Stimulated activated CD8-positive, alpha-beta memory T cell treated with anti-CD3 and anti-CD28 coated beads, Interleukin-4, amount 100 ng/mL, for 24 hours (primary cell): ENCODE results near the gene SLC25A1.
"Not testable (repeated sequence)": the region's sequence is repeated elsewhere in the genome, so short reads cannot be mapped to it uniquely, and the experiment has no call there.

Experiments used
- DNase-seq: peaks from one replicate; pipeline ENCODE4 v3.0.0-alpha.2; 2020; ENCODE audit warnings: low read depth

SLC25A1 gene

GRCh38 chr22:19166421-19166820, 12.1 kb downstream of the SLC25A1 start:
- no peak for DNase-seq

GRCh38 chr22:19164425-19164824, 14.1 kb downstream of the SLC25A1 start:
- DNase-seq, result no peak

DNA sequence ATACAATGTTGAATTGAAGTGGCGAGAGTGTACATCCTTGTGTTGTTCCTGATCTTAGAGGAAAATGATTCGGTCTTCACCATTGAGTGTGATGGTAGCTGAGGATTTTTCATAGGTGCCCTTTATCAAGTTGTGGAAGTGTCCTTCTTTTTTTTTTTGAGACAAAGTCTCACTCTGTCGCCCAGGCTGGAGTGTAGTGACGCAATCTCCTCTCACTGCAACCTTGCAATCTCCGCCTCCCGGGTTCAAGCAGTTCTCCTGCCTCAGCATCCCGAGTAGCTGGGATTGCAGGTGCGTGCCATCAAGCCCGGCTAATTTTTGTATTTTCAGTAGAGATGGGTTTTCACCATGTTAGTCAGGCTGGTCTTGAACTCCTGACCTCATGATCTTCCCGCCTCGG, 19.9 kb downstream of the SLC25A1 start:
- not testable (repeated sequence) for DNase-seq

- DNase-seq, result not testable (repeated sequence)
These were observed 22.4 kb downstream of the SLC25A1 start for GRCh38 chr22:19156109-19156508.

DNA sequence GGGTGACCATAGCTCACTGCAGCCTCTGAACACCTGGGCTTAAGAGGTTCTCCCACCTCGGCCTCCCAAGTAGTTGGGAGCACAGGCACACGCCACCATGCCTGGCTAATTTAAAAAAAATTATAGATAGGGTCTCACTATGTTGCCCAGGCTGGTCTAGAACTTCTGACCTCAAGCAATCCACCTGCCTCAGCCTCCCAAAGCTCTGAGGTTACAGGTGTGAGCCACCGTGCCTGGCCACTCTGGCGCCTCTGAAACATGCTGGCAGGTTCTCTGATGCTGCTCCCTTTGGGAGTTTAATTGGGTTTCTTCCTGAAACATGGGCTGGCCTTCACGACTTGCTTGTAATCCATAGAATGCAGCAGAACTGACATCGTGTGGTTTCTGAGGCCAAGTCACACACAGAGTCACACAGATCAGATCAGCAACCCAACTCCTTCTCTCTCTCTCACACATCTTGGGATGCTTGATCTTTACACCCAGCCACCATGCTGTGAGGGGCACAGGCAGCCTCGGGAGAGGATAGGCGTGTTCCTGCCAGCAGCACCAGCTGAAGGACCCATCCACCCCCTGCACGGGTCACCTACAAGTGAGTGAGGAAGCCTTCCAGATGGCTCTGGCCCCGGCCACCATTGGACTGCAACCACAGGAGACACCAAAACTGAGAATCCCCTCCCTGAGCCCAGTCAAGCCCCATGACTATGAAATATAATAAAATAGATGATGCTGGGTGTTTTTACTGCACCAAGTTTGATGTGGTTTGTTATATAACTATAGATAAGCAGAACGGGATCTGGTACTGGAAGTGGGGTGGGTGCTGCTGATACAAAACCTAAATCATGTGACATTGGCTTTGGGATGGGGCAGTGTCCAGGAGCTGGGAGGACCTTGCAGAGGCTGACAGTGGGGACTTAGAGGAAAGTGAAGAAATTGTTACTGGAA, 25.3 kb downstream of the SLC25A1 start:
- no peak for DNase-seq

GRCh38 chr22:19151329-19152191, 27.0 kb downstream of the SLC25A1 start:
- DNase-seq, result no peak

- DNase-seq, result no peak
These were observed 27.8 kb downstream of the SLC25A1 start for GRCh38 chr22:19150482-19151328.

DNA sequence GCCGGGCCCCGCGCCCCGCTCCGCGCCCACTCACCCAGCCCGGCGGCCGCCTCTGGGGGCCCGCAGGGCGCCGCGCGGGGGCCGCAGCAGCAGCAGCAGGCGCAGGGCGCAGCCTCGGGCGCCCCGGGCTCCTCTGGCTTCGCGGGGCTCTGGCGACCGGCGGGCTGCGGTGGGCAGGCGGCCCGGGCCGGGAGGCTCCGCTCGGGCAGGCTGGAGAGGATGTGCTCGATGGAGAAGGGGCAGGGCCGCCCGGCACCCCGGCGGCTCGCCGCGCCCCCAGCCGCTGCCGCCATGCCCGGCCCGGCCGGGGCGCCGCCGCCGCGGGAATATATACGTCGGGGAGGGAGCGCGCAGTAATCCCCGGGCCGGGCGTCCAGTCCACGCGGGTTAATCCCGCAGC, 28.5 kb downstream of the SLC25A1 start, which contains the start of gene GSC2:
Gene GSC2 (minus strand): TSS at position 302 of the 400 bp plus-strand sequence. CDS start 9 bp downstream, at position 293.
- no peak for DNase-seq

- DNase-seq, result no peak
These were observed 29.3 kb downstream of the SLC25A1 start for GRCh38 chr22:19149047-19149883.

- DNase-seq, result no peak
These were observed 30.0 kb downstream of the SLC25A1 start for GRCh38 chr22:19148417-19149046.

DNA sequence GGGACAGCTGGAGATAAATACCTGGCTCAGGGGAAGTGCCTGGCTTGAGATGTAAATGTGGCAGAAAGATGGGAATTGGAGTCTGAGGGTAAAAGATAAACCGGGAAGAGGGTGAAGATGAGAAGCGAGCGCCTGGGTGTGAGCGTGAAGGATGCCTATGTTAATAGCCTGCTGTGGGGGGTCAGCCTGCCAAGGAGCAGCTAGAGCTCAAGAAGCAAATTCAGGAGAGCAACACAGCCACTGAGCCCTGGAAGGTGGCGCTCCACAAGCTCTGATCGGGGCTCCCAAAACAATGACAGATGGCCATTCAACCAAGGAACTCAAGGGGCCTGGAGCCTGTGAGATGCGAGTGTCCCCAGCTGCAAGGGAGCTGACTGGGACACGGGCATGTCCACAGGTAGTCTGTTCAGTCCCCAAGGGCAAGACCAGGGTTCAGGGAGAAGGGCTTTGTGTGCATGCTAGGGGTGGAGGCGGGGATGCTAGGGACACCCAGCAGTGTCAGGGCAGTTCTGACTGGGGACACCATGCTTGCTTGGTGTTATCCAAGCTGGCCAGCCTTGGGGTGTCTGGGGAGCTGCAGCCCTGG, 31.2 kb downstream of the SLC25A1 start:
- DNase-seq, result no peak

DNA sequence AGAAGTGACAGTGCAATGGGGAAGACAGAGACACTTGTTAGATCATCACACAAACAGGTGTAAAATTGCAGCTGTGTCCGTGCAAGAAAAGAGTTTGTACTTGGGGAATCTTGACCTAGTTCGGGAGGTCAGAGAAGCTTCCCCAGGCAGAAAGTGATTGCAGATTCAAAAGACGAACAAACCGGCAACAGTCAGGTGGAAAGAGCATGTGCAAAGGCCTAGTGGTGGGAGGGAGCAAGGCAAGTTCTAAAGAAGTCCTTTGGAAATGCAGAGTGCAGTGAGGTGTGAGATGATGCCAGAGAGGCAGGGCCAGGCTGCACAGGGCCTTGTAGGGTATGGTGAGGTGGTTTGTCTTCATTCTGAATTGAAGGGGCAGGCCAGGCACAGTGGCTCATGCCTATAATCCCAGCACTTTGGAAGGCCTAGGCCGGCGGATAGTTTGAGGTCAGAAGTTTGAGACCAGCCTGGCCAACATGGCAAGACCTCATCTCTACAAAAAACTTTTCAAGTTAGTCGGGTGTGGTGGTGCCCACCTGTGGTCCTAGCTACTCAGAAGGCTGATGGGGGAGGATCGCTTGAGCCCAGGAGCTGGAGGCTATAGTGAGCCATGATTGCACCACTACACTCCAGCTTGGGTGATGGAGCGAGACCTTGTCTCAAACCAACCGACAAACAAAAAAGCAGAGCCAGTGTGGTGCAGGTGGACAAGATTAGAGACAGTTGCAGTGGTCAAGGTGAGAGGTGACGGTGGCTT, 32.1 kb downstream of the SLC25A1 start:
- no peak for DNase-seq

GRCh38 chr22:19143967-19144400, 34.6 kb downstream of the SLC25A1 start:
- no peak for DNase-seq

- DNase-seq, result no peak
These were observed 35.3 kb downstream of the SLC25A1 start for GRCh38 chr22:19143212-19143611.

DNA sequence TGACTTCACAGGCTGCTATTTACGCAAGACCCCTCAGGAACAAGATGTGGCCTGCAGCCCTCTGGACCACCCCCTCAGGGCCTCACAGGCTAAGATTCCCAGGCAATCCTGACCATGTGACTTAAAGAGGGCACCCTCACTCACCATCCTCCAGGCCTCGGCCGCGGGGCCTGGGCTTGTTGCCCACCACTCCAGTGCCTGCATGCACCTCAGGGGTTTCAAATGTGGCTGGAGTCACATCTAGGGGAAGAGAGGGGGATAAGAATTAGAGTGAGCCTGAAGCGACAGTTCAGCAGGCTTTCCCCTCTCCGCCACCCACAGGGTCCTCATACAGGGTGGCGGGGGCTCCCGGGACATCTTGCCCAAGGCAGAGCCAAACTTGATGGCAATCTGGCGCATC, 36.1 kb downstream of the SLC25A1 start:
- DNase-seq, result no peak

DNA sequence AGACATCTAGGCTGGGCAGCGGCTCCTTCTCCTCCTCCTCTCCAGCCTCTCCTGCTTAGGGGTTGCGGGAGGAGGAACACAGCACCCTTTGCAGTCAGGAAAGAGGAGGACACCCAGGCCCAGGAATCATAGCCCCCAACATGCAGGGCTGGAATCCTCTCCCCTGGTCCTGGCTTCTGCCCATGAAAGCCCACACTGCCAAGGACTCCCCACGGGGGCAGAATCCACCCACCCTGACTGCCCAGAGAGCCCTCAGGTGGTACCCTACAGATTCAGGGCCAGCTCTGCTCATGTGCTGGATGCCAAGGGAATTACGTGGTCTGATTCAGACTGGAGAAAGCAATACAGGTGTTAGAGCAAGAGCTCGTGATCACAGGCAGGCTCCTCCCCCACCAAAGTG, 38.6 kb downstream of the SLC25A1 start:
- DNase-seq, result no peak

DNA sequence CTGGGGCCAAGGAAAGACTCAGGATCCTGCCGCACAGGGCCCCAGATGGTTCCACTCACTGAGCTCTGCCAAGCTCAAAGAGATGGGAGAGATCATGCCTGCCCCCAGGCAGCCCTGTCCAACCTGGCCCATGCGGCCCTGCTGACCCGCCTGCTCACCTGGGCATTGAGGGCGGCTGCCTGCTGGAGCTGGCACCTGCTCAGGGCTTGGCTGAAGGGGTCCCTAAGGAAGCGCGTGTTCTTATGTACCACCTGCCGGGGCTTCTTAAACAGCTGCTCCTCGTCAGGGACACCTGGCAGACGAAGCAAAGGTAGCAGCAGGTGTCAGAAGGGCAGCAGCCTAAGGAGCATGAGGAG, 39.6 kb downstream of the SLC25A1 start:
- no peak for DNase-seq

- no peak for DNase-seq
These were observed 40.1 kb downstream of the SLC25A1 start for GRCh38 chr22:19138217-19139000.
